ENCODE data around the gene SSH3. TPM values are rescaled to one million over a fixed set of nuclear protein-coding genes. Genes with fewer than 3 reads are reported as not detected.

The SSH3 gene
- total RNA-seq, 1 donor from 2014 or later, result 37.7 TPM

DNA sequence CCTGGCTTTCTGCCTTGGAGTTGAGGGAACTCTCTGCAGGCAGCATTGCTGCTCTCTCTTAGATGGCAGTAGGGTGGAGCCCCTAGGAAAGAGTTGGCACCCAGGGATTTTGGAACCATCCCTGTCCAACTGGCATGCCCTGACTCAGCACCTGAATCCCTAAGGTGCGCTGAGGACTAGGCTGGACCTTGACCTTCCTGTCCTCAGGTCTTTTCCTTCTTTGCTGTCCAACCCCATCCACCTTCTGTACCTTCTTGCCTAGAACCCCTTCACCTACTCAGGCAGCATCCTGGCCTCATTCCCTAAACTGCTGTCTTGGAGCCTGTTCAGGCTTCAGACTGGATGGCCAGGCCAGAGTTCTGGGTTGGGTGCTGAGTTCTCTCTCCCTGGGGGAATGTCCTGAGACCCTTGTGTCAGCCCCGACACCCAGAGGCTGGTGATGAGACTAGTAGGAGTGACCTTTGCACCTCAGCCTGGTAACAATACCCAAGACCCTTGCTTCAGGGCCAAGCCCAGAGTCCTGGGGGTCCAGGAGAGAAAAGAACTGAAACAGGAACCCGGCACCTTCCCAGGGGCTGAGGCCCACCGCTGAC is 52.6 kb downstream of the SSH3 start:
- TF ChIP-seq, protein P1, sequence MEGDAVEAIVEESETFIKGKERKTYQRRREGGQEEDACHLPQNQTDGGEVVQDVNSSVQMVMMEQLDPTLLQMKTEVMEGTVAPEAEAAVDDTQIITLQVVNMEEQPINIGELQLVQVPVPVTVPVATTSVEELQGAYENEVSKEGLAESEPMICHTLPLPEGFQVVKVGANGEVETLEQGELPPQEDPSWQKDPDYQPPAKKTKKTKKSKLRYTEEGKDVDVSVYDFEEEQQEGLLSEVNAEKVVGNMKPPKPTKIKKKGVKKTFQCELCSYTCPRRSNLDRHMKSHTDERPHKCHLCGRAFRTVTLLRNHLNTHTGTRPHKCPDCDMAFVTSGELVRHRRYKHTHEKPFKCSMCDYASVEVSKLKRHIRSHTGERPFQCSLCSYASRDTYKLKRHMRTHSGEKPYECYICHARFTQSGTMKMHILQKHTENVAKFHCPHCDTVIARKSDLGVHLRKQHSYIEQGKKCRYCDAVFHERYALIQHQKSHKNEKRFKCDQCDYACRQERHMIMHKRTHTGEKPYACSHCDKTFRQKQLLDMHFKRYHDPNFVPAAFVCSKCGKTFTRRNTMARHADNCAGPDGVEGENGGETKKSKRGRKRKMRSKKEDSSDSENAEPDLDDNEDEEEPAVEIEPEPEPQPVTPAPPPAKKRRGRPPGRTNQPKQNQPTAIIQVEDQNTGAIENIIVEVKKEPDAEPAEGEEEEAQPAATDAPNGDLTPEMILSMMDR (IDR thresholded peaks at IDR 0.05), result no peak
- Histone ChIP-seq H3K27me3 (ENCODE audit: low read depth) (no peaks in the 10 kb centered on the region), H3K9me3 (no peaks in the 10 kb centered on the region), H3K27ac (peak overlapping the region; percentile 94), H3K36me3 (no peaks in the 10 kb centered on the region), H3K4me3 (no peak overlapping the region), H3K4me1 (peaks cover 66% of the 10 kb centered on the region)
- intact Hi-C loops (cut with DNase I), result no loop called here
- no peak for DNase-seq
- no peak for ATAC-seq

GRCh38 chr11:67356387-67356863 is 53.1 kb downstream of the SSH3 start:
- Histone ChIP-seq H3K27ac (peak overlapping the region; percentile 94), H3K36me3 (no peaks in the 10 kb centered on the region), H3K27me3 (ENCODE audit: low read depth) (no peaks in the 10 kb centered on the region), H3K9me3 (no peaks in the 10 kb centered on the region), H3K4me3 (no peak overlapping the region), H3K4me1 (peaks cover 61% of the 10 kb centered on the region)
- intact Hi-C loops (cut with DNase I), result no loop called here
- no peak for DNase-seq
- TF ChIP-seq, protein P1 (IDR thresholded peaks at IDR 0.05), result no peak
- ATAC-seq, result no peak

GRCh38 chr11:67356864-67357561 is 53.7 kb downstream of the SSH3 start:
- DNase-seq, result peak; percentile 83

DNA sequence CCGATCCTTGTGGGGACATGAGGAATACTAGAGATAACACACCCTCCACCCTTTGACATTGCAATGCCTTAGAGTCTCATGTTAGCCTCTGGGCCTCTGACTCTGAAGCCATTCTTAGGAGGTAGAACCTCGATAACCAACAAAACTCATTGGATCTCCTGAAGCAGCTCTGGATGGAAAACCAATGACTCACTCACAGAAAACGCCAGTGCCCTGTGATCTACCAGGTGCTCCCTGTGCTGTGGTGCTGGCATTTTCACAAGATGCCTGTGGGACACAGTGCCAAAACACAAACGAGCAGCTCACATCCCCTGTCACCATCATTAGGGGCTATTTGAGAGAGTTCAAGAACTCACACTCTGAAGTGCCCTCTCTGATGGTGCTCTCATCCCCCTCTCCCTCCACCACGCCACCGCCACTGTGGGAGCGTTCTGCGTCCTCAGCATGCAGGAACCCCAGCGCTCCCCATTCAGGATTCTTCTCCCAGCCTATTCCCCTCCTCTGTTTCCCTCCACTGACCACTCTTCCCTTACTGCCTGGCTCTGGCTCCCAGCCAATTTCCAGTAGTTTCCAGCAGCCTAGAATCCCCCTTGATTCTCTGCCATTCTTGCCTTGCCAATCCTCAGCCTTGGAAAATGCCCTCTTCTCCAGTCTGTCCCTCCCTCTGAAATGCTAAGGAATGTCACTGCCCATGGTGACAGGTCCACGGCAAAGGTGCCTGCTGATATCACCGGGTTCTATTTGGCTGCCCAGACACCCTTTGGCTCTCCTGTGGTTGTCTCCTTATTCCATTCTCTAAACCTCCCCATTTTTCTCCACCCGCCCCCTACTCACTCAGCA is 54.7 kb downstream of the SSH3 start:
- Histone ChIP-seq H3K9me3 (no peaks in the 10 kb centered on the region), H3K27ac (peak overlapping the region; percentile 94), H3K4me3 (no peak overlapping the region), H3K27me3 (ENCODE audit: low read depth) (no peaks in the 10 kb centered on the region), H3K4me1 (peaks cover 46% of the 10 kb centered on the region), H3K36me3 (no peaks in the 10 kb centered on the region)
- TF ChIP-seq, protein P1 (IDR thresholded peaks at IDR 0.05), result no peak
- intact Hi-C loops (cut with DNase I), result no loop called here
- no peak for ATAC-seq
- DNase-seq, result no peak

More at GRCh38 chr11:67356864-67357561, 53.7 kb downstream of the SSH3 start:
- peaks cover 55% of the 10 kb centered on the region for H3K4me1 ChIP-seq
- no peak overlapping the region for H3K4me3 ChIP-seq
- TF ChIP-seq, protein P1 (IDR thresholded peaks at IDR 0.05), result peak; percentile 94
- no peaks in the 10 kb centered on the region for H3K36me3 ChIP-seq
- intact Hi-C loops (cut with DNase I), result no loop called here
- H3K27me3 ChIP-seq (ENCODE audit: low read depth), result no peaks in the 10 kb centered on the region
- no peaks in the 10 kb centered on the region for H3K9me3 ChIP-seq
- peak overlapping the region; percentile 94 for H3K27ac ChIP-seq
- peak; percentile 41 to 56 for ATAC-seq

Other genes starting within 250 kb of the SSH3 start
- 12.2 TPM for gene RHOD, start 246.7 kb upstream of the SSH3 start, total RNA-seq
- gene KDM2A, start 184.3 kb upstream of the SSH3 start, total RNA-seq, result 80.5 TPM
- 101 TPM for gene GRK2, start 37.1 kb upstream of the SSH3 start, total RNA-seq
- 66.9 TPM for gene ANKRD13D, start 14.2 kb upstream of the SSH3 start, total RNA-seq
- 86.6 TPM for gene POLD4, start 50.0 kb downstream of the SSH3 start, total RNA-seq
- gene CLCF1, start 70.1 kb downstream of the SSH3 start, total RNA-seq, result 3.7 TPM
- 28.9 TPM for gene RAD9A, start 88.5 kb downstream of the SSH3 start, total RNA-seq
- gene PPP1CA, start 98.3 kb downstream of the SSH3 start, total RNA-seq, result 144 TPM
- gene TBC1D10C, start 100.6 kb downstream of the SSH3 start, total RNA-seq, result 45.3 TPM
- gene CARNS1, start 112.1 kb downstream of the SSH3 start, total RNA-seq, result 0.71 TPM
- gene RPS6KB2, start 125.0 kb downstream of the SSH3 start, total RNA-seq, result 42.1 TPM
- gene PTPRCAP, start 134.2 kb downstream of the SSH3 start, total RNA-seq, result 15.7 TPM
- 150 TPM for gene CORO1B, start 139.9 kb downstream of the SSH3 start, total RNA-seq
- not detected for gene GPR152, start 149.2 kb downstream of the SSH3 start, total RNA-seq
- gene CABP4, start 151.8 kb downstream of the SSH3 start, total RNA-seq, result 4.0 TPM
- 49.1 TPM for gene TMEM134, start 165.7 kb downstream of the SSH3 start, total RNA-seq
- 85.2 TPM for gene AIP, start 179.5 kb downstream of the SSH3 start, total RNA-seq
- gene PITPNM1, start 201.8 kb downstream of the SSH3 start, total RNA-seq, result 54.1 TPM
- 79.7 TPM for gene CDK2AP2, start 204.6 kb downstream of the SSH3 start, total RNA-seq
- gene CABP2, start 219.9 kb downstream of the SSH3 start, total RNA-seq, result not detected

Data from lower lobe of right lung (tissue), 2 donors.